Measurements from ENCODE around the gene TTLL5.

Gene TTLL5

GRCh38 chr14:75928690-75929181 lies 267.7 kb downstream of the TTLL5 start:
- Histone ChIP-seq H3K36me3 (ENCODE audit: control insufficient read depth, insufficient read depth, low read length) (no peaks in the 10 kb centered on the region), H3K27me3 (ENCODE audit: control insufficient read depth, insufficient read depth, low read length) (no peaks in the 10 kb centered on the region), H3K9me3 (ENCODE audit: control insufficient read depth, insufficient read depth, low read length) (no peaks in the 10 kb centered on the region), H3K4me3 (ENCODE audit: low read depth, low read length) (no peak overlapping the region), H3K9ac (ENCODE audit: low read depth, low read length) (no peak overlapping the region), H3K4me1 (ENCODE audit: control insufficient read depth, insufficient read depth, low read length) (no peaks in the 10 kb centered on the region)

DNA sequence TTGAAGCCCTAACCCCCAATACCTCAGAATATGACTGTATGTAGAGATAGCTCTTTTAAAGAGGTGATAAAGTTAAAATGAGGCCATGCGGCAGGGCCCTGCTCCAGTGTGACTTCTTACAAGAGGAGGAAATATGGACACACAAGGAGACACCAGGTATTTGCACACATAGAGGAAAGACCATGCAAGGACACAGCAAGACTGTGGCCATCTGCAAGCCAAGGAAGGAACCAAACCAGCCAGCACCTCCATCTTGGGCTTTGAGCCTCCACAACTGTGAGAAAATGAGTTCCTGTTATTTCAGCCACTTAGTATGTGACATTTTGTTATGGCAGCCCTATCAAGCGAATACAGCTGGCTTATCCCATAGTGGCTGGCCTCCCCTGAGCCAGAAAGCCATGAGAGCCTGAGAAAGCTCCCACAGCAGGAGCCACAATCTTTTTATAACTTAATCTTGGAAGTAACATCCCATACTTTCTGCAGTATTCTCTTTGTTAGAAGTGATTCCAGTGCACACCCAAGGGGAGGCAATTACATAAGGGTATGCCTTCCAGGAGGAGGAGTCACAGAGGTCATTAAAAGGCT lies 272.8 kb downstream of the TTLL5 start:
- Histone ChIP-seq H3K4me1 (ENCODE audit: control insufficient read depth, insufficient read depth, low read length) (no peaks in the 10 kb centered on the region), H3K27me3 (ENCODE audit: control insufficient read depth, insufficient read depth, low read length) (no peaks in the 10 kb centered on the region), H3K9ac (ENCODE audit: low read depth, low read length) (no peak overlapping the region), H3K4me3 (ENCODE audit: low read depth, low read length) (no peak overlapping the region), H3K36me3 (ENCODE audit: control insufficient read depth, insufficient read depth, low read length) (no peaks in the 10 kb centered on the region), H3K9me3 (ENCODE audit: control insufficient read depth, insufficient read depth, low read length) (no peaks in the 10 kb centered on the region)

DNA sequence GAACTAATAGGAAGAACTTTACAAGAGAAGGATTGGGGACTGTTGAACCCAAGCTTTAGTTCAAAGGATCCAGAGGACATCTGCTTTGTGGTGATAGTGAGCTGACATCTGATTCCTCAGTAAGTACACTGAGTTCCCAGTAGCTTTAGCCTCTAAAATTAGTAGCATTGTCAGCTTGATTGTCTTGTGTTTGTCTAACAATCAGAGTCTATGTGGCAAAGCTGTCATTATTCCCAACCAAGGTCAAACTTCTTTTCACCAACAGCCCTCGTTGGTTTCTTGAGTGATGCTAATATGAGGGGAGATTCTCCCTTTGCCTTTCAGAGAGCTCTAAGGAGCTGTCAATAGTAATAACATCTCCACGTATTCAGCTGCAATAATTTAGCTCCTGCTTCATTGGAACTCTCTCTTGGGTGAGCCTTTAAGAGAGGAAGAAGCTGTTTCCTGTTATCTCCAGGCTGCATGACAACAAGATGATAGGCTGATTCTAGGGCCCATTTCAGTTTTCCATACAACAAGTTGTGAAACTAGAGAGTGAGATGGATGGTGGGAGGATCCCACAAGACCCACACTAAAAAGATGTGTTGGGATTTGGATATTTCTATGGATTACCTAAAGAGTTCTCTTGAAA lies 274.1 kb downstream of the TTLL5 start:
- H3K9me3 ChIP-seq (ENCODE audit: control insufficient read depth, insufficient read depth, low read length) = no peaks in the 10 kb centered on the region
- no peaks in the 10 kb centered on the region for H3K36me3 ChIP-seq (ENCODE audit: control insufficient read depth, insufficient read depth, low read length)
- no peak overlapping the region for H3K4me3 ChIP-seq (ENCODE audit: low read depth, low read length)
- H3K9ac ChIP-seq (ENCODE audit: low read depth, low read length) = no peak overlapping the region
- H3K4me1 ChIP-seq (ENCODE audit: control insufficient read depth, insufficient read depth, low read length) = no peaks in the 10 kb centered on the region
- no peaks in the 10 kb centered on the region for H3K27me3 ChIP-seq (ENCODE audit: control insufficient read depth, insufficient read depth, low read length)

- no peaks in the 10 kb centered on the region for H3K9me3 ChIP-seq (ENCODE audit: control insufficient read depth, insufficient read depth, low read length)
- no peak overlapping the region for H3K4me3 ChIP-seq (ENCODE audit: low read depth, low read length)
- H3K9ac ChIP-seq (ENCODE audit: low read depth, low read length) = no peak overlapping the region
- H3K27me3 ChIP-seq (ENCODE audit: control insufficient read depth, insufficient read depth, low read length) = no peaks in the 10 kb centered on the region
- H3K36me3 ChIP-seq (ENCODE audit: control insufficient read depth, insufficient read depth, low read length) = no peaks in the 10 kb centered on the region
- H3K4me1 ChIP-seq (ENCODE audit: control insufficient read depth, insufficient read depth, low read length) = no peaks in the 10 kb centered on the region
Measured at GRCh38 chr14:75939200-75939599, 278.2 kb downstream of the TTLL5 start.

DNA sequence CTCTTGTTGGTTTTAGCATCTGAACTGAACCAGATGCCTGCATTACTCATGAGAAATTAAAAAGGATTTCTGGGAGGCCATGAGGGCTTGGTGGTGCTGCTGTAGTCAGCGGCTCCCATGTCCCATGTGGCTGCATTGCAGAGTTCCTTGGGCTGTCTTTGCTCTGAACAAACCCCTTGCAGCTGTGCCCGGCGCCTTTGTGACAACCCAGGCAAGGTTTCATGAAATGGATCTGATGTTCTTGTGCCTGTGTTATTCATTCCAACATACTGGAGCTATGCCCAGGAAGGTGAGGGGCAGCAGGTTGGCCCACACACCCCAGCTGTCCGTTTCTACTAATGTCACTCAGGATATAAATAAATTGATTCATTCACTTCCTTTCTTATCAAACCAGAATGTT lies 280.0 kb downstream of the TTLL5 start:
- Histone ChIP-seq H3K9ac (ENCODE audit: low read depth, low read length) (no peak overlapping the region), H3K36me3 (ENCODE audit: control insufficient read depth, insufficient read depth, low read length) (no peaks in the 10 kb centered on the region), H3K9me3 (ENCODE audit: control insufficient read depth, insufficient read depth, low read length) (no peaks in the 10 kb centered on the region), H3K27me3 (ENCODE audit: control insufficient read depth, insufficient read depth, low read length) (no peaks in the 10 kb centered on the region), H3K4me1 (ENCODE audit: control insufficient read depth, insufficient read depth, low read length) (no peaks in the 10 kb centered on the region), H3K4me3 (ENCODE audit: low read depth, low read length) (no peak overlapping the region)

DNA sequence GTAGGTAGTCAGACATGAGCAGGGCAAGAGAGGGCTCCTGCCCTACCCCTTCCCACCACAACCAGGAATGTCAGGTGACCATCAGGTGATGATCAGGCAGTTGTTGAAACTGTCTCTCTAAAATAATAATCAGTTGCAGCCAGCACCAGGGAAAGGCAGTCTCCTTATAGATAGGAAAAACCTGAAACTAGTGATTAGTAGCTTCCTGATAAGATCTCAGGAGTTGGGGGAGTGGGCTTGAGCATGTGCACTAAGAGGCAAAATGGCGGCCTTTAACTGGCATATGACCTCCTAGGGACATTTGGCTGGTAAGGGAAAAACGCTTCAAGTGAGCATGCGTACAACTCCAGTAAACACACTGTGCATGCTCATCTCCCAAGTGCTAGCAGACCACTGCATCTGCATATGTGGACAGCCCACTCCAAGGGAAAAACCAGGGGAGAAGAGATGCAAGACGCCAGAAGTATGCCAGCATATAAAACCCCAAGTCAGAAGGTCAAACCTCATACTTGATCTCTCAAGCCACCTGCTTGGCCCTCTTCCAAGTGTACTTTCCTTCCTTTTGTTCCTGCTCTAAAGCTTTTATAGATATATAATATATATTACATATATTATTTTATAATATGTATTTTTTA lies 283.7 kb downstream of the TTLL5 start:
- Histone ChIP-seq H3K9me3 (ENCODE audit: control insufficient read depth, insufficient read depth, low read length) (no peaks in the 10 kb centered on the region), H3K4me1 (ENCODE audit: control insufficient read depth, insufficient read depth, low read length) (no peaks in the 10 kb centered on the region), H3K36me3 (ENCODE audit: control insufficient read depth, insufficient read depth, low read length) (no peaks in the 10 kb centered on the region), H3K4me3 (ENCODE audit: low read depth, low read length) (no peak overlapping the region), H3K9ac (ENCODE audit: low read depth, low read length) (no peak overlapping the region), H3K27me3 (ENCODE audit: control insufficient read depth, insufficient read depth, low read length) (no peaks in the 10 kb centered on the region)

- Histone ChIP-seq H3K27me3 (ENCODE audit: control insufficient read depth, insufficient read depth, low read length) (no peaks in the 10 kb centered on the region), H3K4me1 (ENCODE audit: control insufficient read depth, insufficient read depth, low read length) (no peaks in the 10 kb centered on the region), H3K36me3 (ENCODE audit: control insufficient read depth, insufficient read depth, low read length) (no peaks in the 10 kb centered on the region), H3K4me3 (ENCODE audit: low read depth, low read length) (no peak overlapping the region), H3K9ac (ENCODE audit: low read depth, low read length) (no peak overlapping the region), H3K9me3 (ENCODE audit: control insufficient read depth, insufficient read depth, low read length) (no peaks in the 10 kb centered on the region)
Measured at GRCh38 chr14:75946785-75947184, 285.7 kb downstream of the TTLL5 start.

GRCh38 chr14:75952489-75952888 lies 291.4 kb downstream of the TTLL5 start:
- H3K27me3 ChIP-seq (ENCODE audit: control insufficient read depth, insufficient read depth, low read length) = no peaks in the 10 kb centered on the region
- H3K36me3 ChIP-seq (ENCODE audit: control insufficient read depth, insufficient read depth, low read length) = no peaks in the 10 kb centered on the region
- no peaks in the 10 kb centered on the region for H3K9me3 ChIP-seq (ENCODE audit: control insufficient read depth, insufficient read depth, low read length)
- no peak overlapping the region for H3K9ac ChIP-seq (ENCODE audit: low read depth, low read length)
- no peak overlapping the region for H3K4me3 ChIP-seq (ENCODE audit: low read depth, low read length)
- H3K4me1 ChIP-seq (ENCODE audit: control insufficient read depth, insufficient read depth, low read length) = no peaks in the 10 kb centered on the region

DNA sequence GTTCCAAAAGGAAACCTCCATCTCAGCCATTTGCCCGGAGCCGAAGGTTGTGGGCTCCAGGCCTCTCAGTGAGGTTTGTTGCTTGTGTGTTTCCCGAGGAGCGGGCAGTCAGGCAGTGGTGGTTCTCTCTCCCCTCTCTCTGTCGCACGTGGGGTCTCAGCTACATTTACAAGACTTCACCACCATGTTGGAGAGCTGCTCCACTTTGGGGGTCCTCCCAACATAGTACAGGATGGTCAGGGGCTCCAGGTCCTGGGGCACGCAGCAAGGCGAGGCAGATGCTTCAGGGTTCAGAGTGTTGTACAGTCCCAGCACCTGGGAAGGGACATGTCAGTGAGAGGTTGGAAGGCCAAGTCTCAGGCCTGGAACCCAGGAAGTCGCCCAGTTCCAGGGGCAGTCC lies 298.0 kb downstream of the TTLL5 start:
- Histone ChIP-seq H3K9ac (ENCODE audit: low read depth, low read length) (no peak overlapping the region), H3K9me3 (ENCODE audit: control insufficient read depth, insufficient read depth, low read length) (no peaks in the 10 kb centered on the region), H3K4me3 (ENCODE audit: low read depth, low read length) (no peak overlapping the region), H3K4me1 (ENCODE audit: control insufficient read depth, insufficient read depth, low read length) (no peaks in the 10 kb centered on the region), H3K36me3 (ENCODE audit: control insufficient read depth, insufficient read depth, low read length) (no peaks in the 10 kb centered on the region), H3K27me3 (ENCODE audit: control insufficient read depth, insufficient read depth, low read length) (no peaks in the 10 kb centered on the region)

DNA sequence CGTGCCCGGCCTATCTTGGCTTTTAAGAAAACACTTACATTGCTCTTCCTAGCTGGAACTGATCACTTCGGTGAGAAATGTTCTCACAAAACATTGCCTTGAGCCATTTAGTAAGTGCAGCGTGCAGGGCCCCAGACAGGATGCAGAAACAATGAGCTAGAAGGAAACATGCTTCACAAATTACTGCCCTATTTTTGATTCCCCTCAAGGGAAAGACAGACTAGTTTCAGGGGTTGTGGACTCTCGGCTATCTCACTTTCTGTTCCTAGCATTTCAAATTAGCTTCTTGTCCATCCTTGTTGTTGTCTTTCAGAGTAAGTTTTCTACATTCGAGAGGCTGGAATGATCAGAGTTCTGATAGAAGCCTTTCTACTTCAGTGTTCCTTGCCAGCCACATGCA lies 299.2 kb downstream of the TTLL5 start:
- Histone ChIP-seq H3K4me1 (ENCODE audit: control insufficient read depth, insufficient read depth, low read length) (no peaks in the 10 kb centered on the region), H3K4me3 (ENCODE audit: low read depth, low read length) (no peak overlapping the region), H3K9me3 (ENCODE audit: control insufficient read depth, insufficient read depth, low read length) (no peaks in the 10 kb centered on the region), H3K9ac (ENCODE audit: low read depth, low read length) (no peak overlapping the region), H3K36me3 (ENCODE audit: control insufficient read depth, insufficient read depth, low read length) (no peaks in the 10 kb centered on the region), H3K27me3 (ENCODE audit: control insufficient read depth, insufficient read depth, low read length) (no peaks in the 10 kb centered on the region)

DNA sequence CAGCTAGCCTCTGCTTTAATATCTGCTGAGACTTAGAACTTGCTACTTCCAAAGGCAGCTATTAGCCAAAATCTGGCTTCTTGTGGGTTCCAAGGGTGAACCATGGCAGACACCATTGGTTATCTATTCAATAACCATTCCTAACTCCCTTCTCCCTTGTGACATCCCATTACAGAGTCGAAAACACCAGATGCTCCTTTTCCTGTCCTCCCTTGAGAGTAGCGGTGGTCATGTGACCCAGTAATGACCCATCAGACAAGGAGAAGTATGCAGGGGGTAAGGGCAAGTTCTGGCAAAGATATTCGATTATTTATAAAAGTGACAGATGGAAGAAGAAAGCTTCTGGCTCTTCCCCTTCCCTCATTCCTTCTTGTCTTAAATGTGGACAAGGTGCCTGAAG lies 300.6 kb downstream of the TTLL5 start:
- Histone ChIP-seq H3K4me3 (ENCODE audit: low read depth, low read length) (no peak overlapping the region), H3K27me3 (ENCODE audit: control insufficient read depth, insufficient read depth, low read length) (no peaks in the 10 kb centered on the region), H3K9ac (ENCODE audit: low read depth, low read length) (no peak overlapping the region), H3K4me1 (ENCODE audit: control insufficient read depth, insufficient read depth, low read length) (no peaks in the 10 kb centered on the region), H3K9me3 (ENCODE audit: control insufficient read depth, insufficient read depth, low read length) (no peaks in the 10 kb centered on the region), H3K36me3 (ENCODE audit: control insufficient read depth, insufficient read depth, low read length) (no peaks in the 10 kb centered on the region)

DNA sequence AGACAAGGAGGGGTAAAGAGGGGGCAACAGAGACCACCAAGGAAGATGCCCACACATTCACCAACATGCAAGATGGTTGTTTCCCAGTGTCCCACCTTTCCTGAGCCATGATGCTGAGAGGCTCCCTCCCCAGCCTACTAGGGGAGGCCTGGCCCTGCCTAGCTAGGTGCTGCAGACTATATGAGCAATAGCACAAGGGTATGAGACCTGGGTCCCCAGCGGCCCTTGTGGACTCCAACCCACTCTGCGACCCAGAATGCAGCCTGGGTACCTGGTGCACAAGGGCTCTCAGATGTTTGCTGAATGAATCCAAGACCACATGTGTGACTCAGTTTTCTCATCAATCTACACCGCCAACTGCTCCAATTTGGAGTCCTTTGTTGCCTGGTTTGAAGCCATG lies 306.8 kb downstream of the TTLL5 start:
- H3K9me3 ChIP-seq (ENCODE audit: control insufficient read depth, insufficient read depth, low read length) = no peaks in the 10 kb centered on the region
- no peak overlapping the region for H3K9ac ChIP-seq (ENCODE audit: low read depth, low read length)
- no peak overlapping the region for H3K4me3 ChIP-seq (ENCODE audit: low read depth, low read length)
- peaks cover 4% of the 10 kb centered on the region for H3K4me1 ChIP-seq (ENCODE audit: control insufficient read depth, insufficient read depth, low read length)
- H3K36me3 ChIP-seq (ENCODE audit: control insufficient read depth, insufficient read depth, low read length) = no peaks in the 10 kb centered on the region
- H3K27me3 ChIP-seq (ENCODE audit: control insufficient read depth, insufficient read depth, low read length) = no peaks in the 10 kb centered on the region

Measured in iPS-15b (cell line).